Caco-2 (cell line): ENCODE results near the gene MPO. TPM values are rescaled to one million over a fixed set of nuclear protein-coding genes. Genes with fewer than 3 reads are reported as not detected.

ENCODE experiments used
- BruUV-seq: library from RNA; stranded (reverse); fragments of 400-500 nt; replicated peaks from 2 replicates; lab custom pipeline; 2021; lab: Mats Ljungman, UMichigan
- CTCF ChIA-PET: fragments of 300-600 bp; sonication (Branson Sonifier 250); formaldehyde crosslinking; loops from one replicate; lab custom pipeline; 2022; ENCODE audit warnings: antibody characterized with exemption; lab: Charles Lee
- POLR2A ChIA-PET: fragments of 300-600 bp; sonication (Branson Sonifier 250); formaldehyde crosslinking; loops from one replicate; lab custom pipeline; 2022; ENCODE audit warnings: antibody characterized with exemption; lab: Charles Lee
- DNase-seq, 2 experiments: peaks; one replicate each; pipeline versions ENCODE4 v3.0.0 to v3.0.0-alpha.2; 2020 to 2022
- H3K27me3 ChIP-seq: replicated peaks from 2 replicates; pipeline ENCODE4 v1.6.0; 2011; ENCODE audit warnings: low read length; ENCODE audit not compliant: control insufficient read depth, insufficient read depth
- H3K36me3 ChIP-seq: 2 replicates; pipeline ENCODE4 v1.5.1; 2011; ENCODE audit warnings: low read length; ENCODE audit not compliant: control insufficient read depth, insufficient read depth
- H3K4me1 ChIP-seq: fragments of 250-450 bp; sonication (Bioruptor Pico); 2 replicates; pipeline ENCODE4 v1.5.1; 2020; ENCODE audit warnings: mild to moderate bottlenecking
- H3K4me3 ChIP-seq: 2 replicates; pipeline ENCODE4 v1.5.1; 2011; ENCODE audit warnings: low read depth, mild to moderate bottlenecking, control low read depth, low read length
- H3K9me3 ChIP-seq: fragments of 250-450 bp; sonication (Bioruptor Pico); 2 replicates; pipeline ENCODE4 v1.5.1; 2020; ENCODE audit warnings: mild to moderate bottlenecking, moderate library complexity
- H3K27ac Mint-ChIP-seq: one replicate; pipeline ENCODE4 v1.8.0; 2022; ENCODE audit warnings: mixed read lengths; ENCODE audit not compliant: unreplicated experiment
- H3K27me3 Mint-ChIP-seq: one replicate; pipeline ENCODE4 v1.8.0; 2022; ENCODE audit warnings: mixed read lengths; ENCODE audit not compliant: insufficient read depth, unreplicated experiment
- H3K36me3 Mint-ChIP-seq: one replicate; pipeline ENCODE4 v1.8.0; 2022; ENCODE audit warnings: mild to moderate bottlenecking, mixed read lengths; ENCODE audit not compliant: insufficient read depth, unreplicated experiment
- H3K4me1 Mint-ChIP-seq: one replicate; pipeline ENCODE4 v1.8.0; 2022; ENCODE audit warnings: low read depth, mixed read lengths; ENCODE audit not compliant: unreplicated experiment
- H3K4me3 Mint-ChIP-seq: one replicate; pipeline ENCODE4 v1.8.0; 2022; ENCODE audit warnings: mild to moderate bottlenecking, moderate library complexity, mixed read lengths; ENCODE audit not compliant: unreplicated experiment
- H3K9me3 Mint-ChIP-seq: one replicate; pipeline ENCODE4 v1.8.0; 2022; ENCODE audit warnings: mixed read lengths; ENCODE audit not compliant: unreplicated experiment
- CTCF ChIP-seq, 2 experiments: fragments of 200-600 bp in 1 of 2; IDR thresholded peaks; 1 replicate in 1 of 2; 2 replicates in 1 of 2; pipeline versions ENCODE4 v1.5.1 to v1.8.0; 2011 to 2022; ENCODE audit warnings: antibody characterized with exemption in 1 of 2, control low read depth in 1 of 2, inconsistent platforms in 1 of 2, low read depth in 1 of 2, low read length in 1 of 2, mild to moderate bottlenecking in 1 of 2, moderate library complexity in 1 of 2; ENCODE audit not compliant: insufficient read depth in 1 of 2, severe bottlenecking in 1 of 2, unreplicated experiment in 1 of 2
- intact Hi-C: fragments of 100-400 bp; cut with micrococcal nuclease; formaldehyde crosslinking; loops from one replicate; pipeline ENCODE4 v1.10.0; 2022; ENCODE audit not compliant: unreplicated experiment
- total RNA-seq: library from RNA; stranded (reverse); gene quantifications from 2 replicates; pipeline ENCODE4 v1.2.3, GENCODE V29; 2022

Gene MPO
- total RNA-seq, 1 experiment from 2014 or later = 0.23 TPM

GRCh38 chr17:58327363-58328194 lies 46.8 kb upstream of the MPO start:
- Mint-ChIP-seq H3K4me1 (peaks cover 14% of the 10 kb centered on the region), H3K4me3 (no peak overlapping the region), H3K27ac (peak overlapping the region; percentile 27), H3K36me3 (peaks cover 15% of the 10 kb centered on the region), H3K9me3 (no peaks in the 10 kb centered on the region), H3K27me3 (no peaks in the 10 kb centered on the region)
- Histone ChIP-seq H3K27me3 (no peaks in the 10 kb centered on the region), H3K9me3 (no peaks in the 10 kb centered on the region), H3K4me1 (no peaks in the 10 kb centered on the region; the same call in 1 of the 2 replicates), H3K36me3 (no peaks in the 10 kb centered on the region), H3K4me3 (no peak overlapping the region)
- ChIA-PET POLR2A (interaction anchor here (0.5 kb wide), 1 partner anchor 96 kb away, joined by 4 read pairs; no protein-coding TSS in a partner anchor), CTCF (interaction anchor here (1.0 kb wide), 2 partner anchors 10 to 90 kb away, joined by 4 read pairs; partner anchors contain the start of gene RNF43)
- TF ChIP-seq CTCF (IDR thresholded peaks at IDR 0.05; ENCODE audit: insufficient read depth in 1 of 2, low read depth in 1 of 2, low read length in 1 of 2, severe bottlenecking in 1 of 2, unreplicated experiment in 1 of 2) = no peak
- no peak for DNase-seq
- BruUV-seq = no TSS peak
- intact Hi-C loops = no loop called here

GRCh38 chr17:58326609-58327362 lies 46.1 kb upstream of the MPO start:
- H3K27me3 Mint-ChIP-seq = no peaks in the 10 kb centered on the region
- no peak overlapping the region for H3K4me3 Mint-ChIP-seq
- POLR2A ChIA-PET = interaction anchor here (0.6 to 1.2 kb wide), 2 partner anchors 11 to 91 kb away, joined by 3 to 5 read pairs; no protein-coding TSS in a partner anchor
- H3K36me3 Mint-ChIP-seq = peaks cover 8% of the 10 kb centered on the region
- no peak overlapping the region for H3K27ac Mint-ChIP-seq
- H3K27me3 ChIP-seq = no peaks in the 10 kb centered on the region
- BruUV-seq = no TSS peak
- CTCF ChIA-PET = interaction anchor here (0.8 to 1.7 kb wide), 3 partner anchors 9 to 90 kb away, joined by 3 to 17 read pairs (median 4); partner anchors contain the start of gene RNF43
- H3K4me3 ChIP-seq = no peak overlapping the region
- DNase-seq = no peak
- H3K4me1 ChIP-seq = no peaks in the 10 kb centered on the region; the same call in 1 of the 2 replicates
- H3K36me3 ChIP-seq = no peaks in the 10 kb centered on the region
- peaks cover 14% of the 10 kb centered on the region for H3K4me1 Mint-ChIP-seq
- no peaks in the 10 kb centered on the region for H3K9me3 Mint-ChIP-seq
- intact Hi-C loops = no loop called here
- no peak for TF ChIP-seq CTCF (IDR thresholded peaks at IDR 0.05; ENCODE audit: insufficient read depth in 1 of 2, low read depth in 1 of 2, low read length in 1 of 2, severe bottlenecking in 1 of 2, unreplicated experiment in 1 of 2)
- no peaks in the 10 kb centered on the region for H3K9me3 ChIP-seq

GRCh38 chr17:58325976-58326468 lies 45.3 kb upstream of the MPO start:
- H3K36me3 Mint-ChIP-seq = peaks cover under 1% of the 10 kb centered on the region
- peak overlapping the region; percentile 32 for H3K27ac Mint-ChIP-seq
- Histone ChIP-seq H3K27me3 (no peaks in the 10 kb centered on the region), H3K4me1 (no peaks in the 10 kb centered on the region; the same call in 1 of the 2 replicates), H3K9me3 (no peaks in the 10 kb centered on the region), H3K36me3 (no peaks in the 10 kb centered on the region), H3K4me3 (no peak overlapping the region)
- no peak overlapping the region for H3K4me3 Mint-ChIP-seq
- ChIA-PET CTCF (interaction anchor here (0.8 to 1.7 kb wide), 4 partner anchors 8 to 126 kb away, joined by 3 to 17 read pairs (median 4); partner anchors contain the start of gene RNF43), POLR2A (interaction anchor here (0.6 to 1.2 kb wide), 2 partner anchors 11 to 92 kb away, joined by 3 to 5 read pairs; no protein-coding TSS in a partner anchor)
- no peaks in the 10 kb centered on the region for H3K27me3 Mint-ChIP-seq
- BruUV-seq = no TSS peak
- no peak for TF ChIP-seq CTCF (IDR thresholded peaks at IDR 0.05; ENCODE audit: insufficient read depth in 1 of 2, low read depth in 1 of 2, low read length in 1 of 2, severe bottlenecking in 1 of 2, unreplicated experiment in 1 of 2)
- peaks cover 14% of the 10 kb centered on the region for H3K4me1 Mint-ChIP-seq
- H3K9me3 Mint-ChIP-seq = no peaks in the 10 kb centered on the region
- intact Hi-C loops = no loop called here
- DNase-seq = no peak
